Measurements from ENCODE around the gene AGPAT3.

DNA sequence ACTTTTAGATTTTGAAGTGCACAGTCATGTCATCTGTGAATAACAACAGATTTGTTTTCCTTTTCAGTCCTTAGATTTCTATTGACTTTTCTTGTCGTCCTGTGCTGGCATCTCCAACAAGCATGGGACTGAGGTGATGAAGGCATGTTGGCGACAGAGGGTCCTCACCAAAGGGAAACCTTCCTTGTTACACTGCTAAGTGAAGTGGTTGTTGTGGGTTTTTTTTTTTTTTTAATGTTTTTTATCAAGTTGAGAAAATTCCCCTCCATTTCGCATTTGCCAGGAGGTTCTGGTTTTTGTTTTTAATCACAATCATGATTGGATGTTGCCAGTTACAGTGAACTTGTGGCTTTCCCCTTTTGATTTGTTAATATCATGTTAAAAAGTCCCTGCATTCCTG is 24.0 kb downstream of the AGPAT3 start:
- TF ChIP-seq POLR2AphosphoS5 (IDR thresholded peaks at IDR 0.05; ENCODE audit: low read depth, low read length), result no peak
- no peak for TF ChIP-seq POLR2A (IDR thresholded peaks at IDR 0.05; ENCODE audit: low read depth, low read length)

Measured in GM12892 (cell line).